Measurements from ENCODE around the gene HNF1A.

- TF ChIP-seq RFX5 (IDR thresholded peaks at IDR 0.05; ENCODE audit: low read depth, low read length) (no peak), MXI1 (IDR thresholded peaks at IDR 0.05; ENCODE audit: low read depth, low read length) (no peak), POLR2AphosphoS5 (IDR thresholded peaks at IDR 0.05; ENCODE audit: low read length) (no peak), SMC3 (IDR thresholded peaks at IDR 0.05; ENCODE audit: borderline replicate concordance, low read length) (no peak), ZNF24 (IDR thresholded peaks at IDR 0.05) (no peak), EZH2 (IDR thresholded peaks at IDR 0.05; ENCODE audit: borderline replicate concordance, control insufficient read depth, low read depth, low read length) (no peak), MYC (IDR thresholded peaks at IDR 0.05; ENCODE audit: insufficient read depth, insufficient read length, insufficient replicate concordance, low read length, severe bottlenecking) (no peak), SMAD5 (IDR thresholded peaks at IDR 0.05; ENCODE audit: low read depth) (no peak), HDAC6 (IDR thresholded peaks at IDR 0.05; ENCODE audit: unreplicated experiment) (no peak), TAF1 (IDR thresholded peaks at IDR 0.05; ENCODE audit: borderline replicate concordance, low read depth, low read length) (no peak), CTCF (IDR thresholded peaks at IDR 0.05 in 2 of 3, conservative IDR thresholded peaks at IDR 0.05 in 1 of 3; ENCODE audit: control insufficient read depth in 2 of 3, extremely low read depth in 1 of 3, insufficient read depth in 1 of 3, low read depth in 3 of 3, low read length in 3 of 3) (no peak), NR2C1 (IDR thresholded peaks at IDR 0.05) (no peak), POLR2A (IDR thresholded peaks at IDR 0.05; ENCODE audit: low read depth, low read length) (no peak)
These were observed 630 bp upstream of the HNF1A start for GRCh38 chr12:120977531-120978295.

Measured in GM12878 (cell line).